ENCODE data around the gene FAM107B.

DNA sequence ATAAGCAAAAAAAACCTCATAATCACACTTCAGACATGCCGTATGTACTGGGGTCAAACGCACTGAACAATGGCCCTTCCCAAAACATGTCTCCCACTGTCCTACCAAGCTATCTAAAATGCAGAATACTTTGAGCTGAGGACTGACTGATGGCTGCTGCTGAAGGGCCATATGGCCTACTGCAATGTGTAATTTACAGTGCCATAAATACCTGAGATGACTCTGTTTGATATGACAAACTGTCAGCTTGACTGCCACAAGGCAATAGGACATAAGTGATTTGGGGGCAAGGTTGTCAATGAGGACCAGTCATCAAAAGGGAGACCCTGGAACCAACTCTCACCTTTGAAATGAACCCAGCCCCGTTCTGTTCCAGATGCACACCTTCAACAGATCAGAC, 256.5 kb downstream of the FAM107B start:
- no peak for TF ChIP-seq GATA2 (IDR thresholded peaks at IDR 0.05; ENCODE audit: low read depth, low read length)
- no peak for TF ChIP-seq GATA3 (IDR thresholded peaks at IDR 0.05; ENCODE audit: low read depth, low read length)
